ENCODE results near the gene PRRG4. TPM values are rescaled to one million over a fixed set of nuclear protein-coding genes. Genes with fewer than 3 reads are reported as not detected.
"Not testable (repeated sequence)": the region's sequence is repeated elsewhere in the genome, so short reads cannot be mapped to it uniquely, and the experiment has no call there.

The PRRG4 gene
- total and polyA plus RNA-seq, 2 experiments from 2014 or later, result not detected

GRCh38 chr11:32861850-32862577 lies 32.3 kb downstream of the PRRG4 start:
- no peaks in the 10 kb centered on the region for H3K4me1 ChIP-seq (ENCODE audit: insufficient read depth)

GRCh38 chr11:32864555-32864954 lies 34.8 kb downstream of the PRRG4 start:
- no peak overlapping the region for H3K4me3 ChIP-seq
- H3F3A ChIP-seq (ENCODE audit: insufficient read depth), result no peaks in the 10 kb centered on the region
- H3K4me2 ChIP-seq (ENCODE audit: unreplicated experiment), result no peak overlapping the region
- H3K36me3 ChIP-seq (ENCODE audit: low read depth), result no peaks in the 10 kb centered on the region
- TF ChIP-seq EZH2phosphoT487 (IDR thresholded peaks at IDR 0.05; ENCODE audit: insufficient read depth, low read depth) (no peak), EZH2 (IDR thresholded peaks at IDR 0.05; ENCODE audit: insufficient read depth, poor library complexity, severe bottlenecking) (no peak)
- no peaks in the 10 kb centered on the region for H3K79me2 ChIP-seq (ENCODE audit: insufficient read depth)
- no peaks in the 10 kb centered on the region for H3K9me2 ChIP-seq (ENCODE audit: insufficient read depth)
- peaks cover 16% of the 10 kb centered on the region for H3K27me3 ChIP-seq (replicated peaks; ENCODE audit: insufficient read depth)
- H3K9me3 ChIP-seq (ENCODE audit: low read depth), result no peaks in the 10 kb centered on the region
- no peak overlapping the region for H3K9ac ChIP-seq
- H4K20me1 ChIP-seq (ENCODE audit: insufficient read depth), result no peaks in the 10 kb centered on the region
- H2AFZ ChIP-seq, result no peak overlapping the region
- no peak overlapping the region for H3K27ac ChIP-seq
- no peak for DNase-seq
- in situ Hi-C loops (cut with MboI), result no loop called here
- no peaks in the 10 kb centered on the region for H3K4me1 ChIP-seq (ENCODE audit: insufficient read depth)

More at GRCh38 chr11:32861850-32862577, 32.3 kb downstream of the PRRG4 start:
- TF ChIP-seq EZH2phosphoT487 (IDR thresholded peaks at IDR 0.05; ENCODE audit: insufficient read depth, low read depth), result no peak
- no peak for TF ChIP-seq EZH2 (IDR thresholded peaks at IDR 0.05; ENCODE audit: insufficient read depth, poor library complexity, severe bottlenecking)
- WGBS, 2 experiments (ENCODE audit: low coverage in 1 of 2, low lambda C conversion rate in 2 of 2, missing lambda C conversion rate in 2 of 2), result 38 to 47% methylated on average over 3 of the region's 3 CpGs
- no peaks in the 10 kb centered on the region for H4K20me1 ChIP-seq (ENCODE audit: insufficient read depth)
- H3F3A ChIP-seq (ENCODE audit: insufficient read depth), result no peaks in the 10 kb centered on the region
- no peak overlapping the region for H3K27ac ChIP-seq
- no peak for DNase-seq
- no peak overlapping the region for H3K4me2 ChIP-seq (ENCODE audit: unreplicated experiment)
- H3K9me3 ChIP-seq (ENCODE audit: low read depth), result no peaks in the 10 kb centered on the region
- H3K9ac ChIP-seq, result no peak overlapping the region
- H3K36me3 ChIP-seq (ENCODE audit: low read depth), result no peaks in the 10 kb centered on the region
- no peak overlapping the region for H2AFZ ChIP-seq
- in situ Hi-C loops (cut with MboI), result no loop called here
- H3K4me3 ChIP-seq, result no peak overlapping the region
- peaks cover 12% of the 10 kb centered on the region for H3K27me3 ChIP-seq (replicated peaks; ENCODE audit: insufficient read depth)
- H3K9me2 ChIP-seq (ENCODE audit: insufficient read depth), result no peaks in the 10 kb centered on the region
- no peaks in the 10 kb centered on the region for H3K79me2 ChIP-seq (ENCODE audit: insufficient read depth)

GRCh38 chr11:32868752-32869151 lies 39.0 kb downstream of the PRRG4 start:
- H3K27me3 ChIP-seq (replicated peaks; ENCODE audit: insufficient read depth); H3K9ac ChIP-seq; H3K27ac ChIP-seq; in situ Hi-C loops (cut with MboI); H3K4me3 ChIP-seq; H3F3A ChIP-seq (ENCODE audit: insufficient read depth); H2AFZ ChIP-seq; H4K20me1 ChIP-seq (ENCODE audit: insufficient read depth); H3K9me3 ChIP-seq (ENCODE audit: low read depth); H3K4me2 ChIP-seq (ENCODE audit: unreplicated experiment); H3K4me1 ChIP-seq (ENCODE audit: insufficient read depth); DNase-seq; H3K36me3 ChIP-seq (ENCODE audit: low read depth); H3K79me2 ChIP-seq (ENCODE audit: insufficient read depth); H3K9me2 ChIP-seq (ENCODE audit: insufficient read depth): not testable (repeated sequence)
- WGBS, 2 experiments (ENCODE audit: low coverage in 1 of 2, low lambda C conversion rate in 2 of 2, missing lambda C conversion rate in 2 of 2), result 45 to 50% methylated on average over 4 of the region's 4 CpGs

GRCh38 chr11:32870676-32871075 lies 40.9 kb downstream of the PRRG4 start:
- no peaks in the 10 kb centered on the region for H3F3A ChIP-seq (ENCODE audit: insufficient read depth)
- DNase-seq, result no peak
- H3K9ac ChIP-seq, result no peak overlapping the region
- no peaks in the 10 kb centered on the region for H3K79me2 ChIP-seq (ENCODE audit: insufficient read depth)
- no peaks in the 10 kb centered on the region for H3K9me3 ChIP-seq (ENCODE audit: low read depth)
- no peaks in the 10 kb centered on the region for H3K4me1 ChIP-seq (ENCODE audit: insufficient read depth)
- H3K9me2 ChIP-seq (ENCODE audit: insufficient read depth), result no peaks in the 10 kb centered on the region
- H3K27me3 ChIP-seq (replicated peaks; ENCODE audit: insufficient read depth), result peaks cover 6% of the 10 kb centered on the region; the same call in 1 of the 2 replicates
- no peak overlapping the region for H3K4me3 ChIP-seq
- in situ Hi-C loops (cut with MboI), result no loop called here
- H2AFZ ChIP-seq, result no peak overlapping the region
- 44 to 49% methylated on average over 2 of the region's 2 CpGs for WGBS, 2 experiments (ENCODE audit: low coverage in 1 of 2, low lambda C conversion rate in 2 of 2, missing lambda C conversion rate in 2 of 2)
- no peaks in the 10 kb centered on the region for H4K20me1 ChIP-seq (ENCODE audit: insufficient read depth)
- H3K4me2 ChIP-seq (ENCODE audit: unreplicated experiment), result no peak overlapping the region
- no peaks in the 10 kb centered on the region for H3K36me3 ChIP-seq (ENCODE audit: low read depth)
- H3K27ac ChIP-seq, result no peak overlapping the region
- TF ChIP-seq EZH2 (IDR thresholded peaks at IDR 0.05; ENCODE audit: insufficient read depth, poor library complexity, severe bottlenecking), result no peak
- TF ChIP-seq EZH2phosphoT487 (IDR thresholded peaks at IDR 0.05; ENCODE audit: insufficient read depth, low read depth), result no peak

- Histone ChIP-seq H4K20me1 (ENCODE audit: insufficient read depth) (no peaks in the 10 kb centered on the region), H3K4me3 (no peak overlapping the region), H3K4me2 (ENCODE audit: unreplicated experiment) (no peak overlapping the region), H3K79me2 (ENCODE audit: insufficient read depth) (no peaks in the 10 kb centered on the region), H3K36me3 (ENCODE audit: low read depth) (no peaks in the 10 kb centered on the region), H3F3A (ENCODE audit: insufficient read depth) (no peaks in the 10 kb centered on the region), H3K9me3 (ENCODE audit: low read depth) (no peaks in the 10 kb centered on the region), H3K4me1 (ENCODE audit: insufficient read depth) (no peaks in the 10 kb centered on the region), H3K9ac (no peak overlapping the region), H3K9me2 (ENCODE audit: insufficient read depth) (no peaks in the 10 kb centered on the region), H3K27ac (no peak overlapping the region), H2AFZ (no peak overlapping the region), H3K27me3 (replicated peaks; ENCODE audit: insufficient read depth) (no peaks in the 10 kb centered on the region)
- TF ChIP-seq EZH2 (IDR thresholded peaks at IDR 0.05; ENCODE audit: insufficient read depth, poor library complexity, severe bottlenecking) (no peak), EZH2phosphoT487 (IDR thresholded peaks at IDR 0.05; ENCODE audit: insufficient read depth, low read depth) (no peak)
- in situ Hi-C loops (cut with MboI), result no loop called here
- DNase-seq, result no peak
Measured at GRCh38 chr11:32874132-32874531, 44.4 kb downstream of the PRRG4 start.

Data from GM23248 (cell line).